Stimulated activated CD8-positive, alpha-beta memory T cell treated with anti-CD3 and anti-CD28 coated beads, Interleukin-7, amount 100 ng/mL, for 1 hour (primary cell): ENCODE measurements around the gene HECTD1.
"Not testable (repeated sequence)": the region's sequence is repeated elsewhere in the genome, so short reads cannot be mapped to it uniquely, and the experiment has no call there.

Experiments
- DNase-seq, 2 donors: peaks; one replicate each; pipeline ENCODE4 v3.0.0-alpha.2; 2020; ENCODE audit warnings: low read depth in 2 of 2

Gene HECTD1

GRCh38 chr14:31228533-31228932, 20.9 kb upstream of the HECTD1 start:
- no peak for DNase-seq

DNA sequence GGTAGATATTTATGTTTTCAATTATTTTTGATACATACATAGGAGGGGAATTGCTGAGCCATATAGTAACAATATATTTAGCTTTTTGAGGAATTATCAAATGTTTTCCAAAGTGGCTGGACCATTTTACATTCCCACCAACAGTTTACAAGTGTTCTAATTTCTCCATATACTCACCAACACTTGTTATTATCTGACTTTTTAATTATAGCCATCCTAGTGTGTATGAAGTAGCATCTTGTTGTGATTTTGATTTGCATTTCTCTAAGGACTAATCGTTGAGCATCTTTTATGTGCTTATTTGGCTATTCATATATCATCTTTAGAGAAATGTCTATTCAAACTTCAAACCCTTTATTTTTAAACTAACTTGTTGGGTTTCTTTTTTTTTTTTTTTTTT, 17.2 kb upstream of the HECTD1 start:
- no peak for DNase-seq

GRCh38 chr14:31223331-31223730, 15.7 kb upstream of the HECTD1 start:
- no peak for DNase-seq

DNA sequence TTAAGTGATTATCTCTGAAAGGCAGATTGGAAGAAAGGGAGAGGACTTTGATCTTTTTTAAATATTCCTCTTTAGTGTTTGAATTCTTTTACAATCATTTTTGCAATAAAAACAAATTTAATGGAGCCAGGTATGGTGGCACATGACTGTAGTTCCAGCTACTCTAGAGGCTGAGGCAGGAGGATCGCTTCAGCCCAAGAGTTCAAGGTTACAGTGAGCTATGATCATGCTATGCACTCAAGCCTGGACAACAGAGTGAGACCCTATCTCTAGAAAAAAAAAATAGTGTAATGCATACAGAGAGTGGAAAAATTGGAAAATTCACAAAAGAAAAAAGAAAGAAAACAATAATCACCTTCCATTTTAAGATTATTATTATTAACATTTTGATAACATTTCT, 15.2 kb upstream of the HECTD1 start:
- no peak for DNase-seq

GRCh38 chr14:31221266-31221665, 13.7 kb upstream of the HECTD1 start:
- no peak for DNase-seq

DNA sequence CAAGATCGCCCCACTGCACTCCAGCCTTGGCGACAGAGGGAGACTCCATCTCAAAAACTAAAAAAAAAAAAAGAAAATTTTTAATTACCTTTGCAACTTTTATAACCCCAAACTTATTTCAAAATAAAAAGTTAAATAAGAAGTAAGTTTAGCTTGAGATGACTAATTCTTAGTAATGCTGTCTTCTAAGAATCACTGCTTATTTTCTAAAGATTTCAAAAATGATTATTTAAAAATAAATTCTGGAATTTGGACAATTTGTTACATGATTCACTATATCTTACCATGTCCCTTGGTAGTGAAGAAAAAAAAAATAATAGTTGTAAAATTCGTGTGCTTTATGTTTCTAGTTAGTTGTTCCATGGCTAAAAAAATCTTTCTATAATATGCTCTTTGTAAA, 11.6 kb upstream of the HECTD1 start:
- DNase-seq, result no peak

- no peak for DNase-seq
These were observed 8.8 kb upstream of the HECTD1 start for GRCh38 chr14:31216359-31216758.

- DNase-seq, result no peak
These were observed 5.3 kb upstream of the HECTD1 start for GRCh38 chr14:31212893-31213292.

DNA sequence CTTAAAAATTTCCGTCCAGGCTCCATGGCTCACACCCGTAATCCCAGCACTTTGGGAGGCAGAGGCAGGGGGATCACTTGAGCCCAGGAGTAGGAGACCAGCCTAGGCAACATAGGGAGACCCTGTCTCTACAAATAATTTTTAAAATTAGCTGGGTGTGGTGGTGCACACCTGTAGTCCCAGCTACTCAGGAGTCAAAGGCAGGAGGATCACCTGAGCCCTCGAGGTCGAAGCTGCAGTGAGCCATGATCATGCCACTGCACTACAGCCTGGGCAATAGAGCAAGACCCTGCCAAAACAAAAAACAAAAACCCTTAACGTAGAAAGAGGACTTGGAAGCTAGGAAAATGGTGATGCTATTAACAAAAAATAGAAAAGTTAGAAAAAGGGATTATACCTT, 2.0 kb upstream of the HECTD1 start:
- no peak for DNase-seq

DNA sequence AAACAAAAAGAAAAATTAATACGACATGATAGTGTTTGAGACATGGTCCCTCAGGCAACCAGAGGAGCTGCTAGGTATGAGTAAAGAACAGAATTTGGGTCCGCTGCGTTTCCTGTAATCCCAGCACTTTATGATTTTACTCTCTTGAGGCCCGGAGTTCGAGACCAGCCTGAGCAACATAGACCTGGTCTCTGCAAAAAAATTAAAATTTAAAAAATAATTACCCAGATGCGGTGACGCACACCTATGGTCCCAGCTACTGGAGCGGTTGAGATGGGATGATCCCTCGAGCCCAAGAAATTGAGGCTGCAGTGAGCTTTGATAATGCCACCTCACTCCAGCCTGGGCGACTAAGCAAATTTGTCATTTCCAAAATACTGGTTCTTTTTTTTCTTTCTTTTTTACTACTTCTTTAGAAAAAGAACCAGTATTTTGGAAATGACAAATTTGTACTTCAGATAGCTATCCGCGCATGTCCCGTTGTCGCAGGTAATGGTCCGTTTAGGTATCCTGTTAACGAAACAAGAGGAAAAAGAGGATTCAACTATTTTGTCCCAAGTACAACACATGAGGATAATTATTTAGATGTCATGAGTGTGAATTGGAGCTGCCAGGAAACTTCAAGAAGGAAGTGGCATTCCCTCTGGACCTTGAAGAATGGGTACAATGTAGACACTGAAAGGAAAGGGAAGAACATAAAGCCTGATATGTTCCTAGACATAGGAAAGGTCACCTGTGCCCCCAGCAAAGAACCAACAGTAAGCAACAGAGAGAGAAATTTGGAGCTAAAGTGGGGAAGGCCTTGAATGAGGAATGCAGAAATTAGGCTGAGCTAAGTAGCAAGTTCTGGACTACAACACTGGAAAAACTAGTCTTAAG, 1.2 kb upstream of the HECTD1 start:
- peak in 1 of 2 donors; percentile 1 for DNase-seq

GRCh38 chr14:31207287-31207754, 272 bp downstream of the HECTD1 start:
- no peak for DNase-seq

DNA sequence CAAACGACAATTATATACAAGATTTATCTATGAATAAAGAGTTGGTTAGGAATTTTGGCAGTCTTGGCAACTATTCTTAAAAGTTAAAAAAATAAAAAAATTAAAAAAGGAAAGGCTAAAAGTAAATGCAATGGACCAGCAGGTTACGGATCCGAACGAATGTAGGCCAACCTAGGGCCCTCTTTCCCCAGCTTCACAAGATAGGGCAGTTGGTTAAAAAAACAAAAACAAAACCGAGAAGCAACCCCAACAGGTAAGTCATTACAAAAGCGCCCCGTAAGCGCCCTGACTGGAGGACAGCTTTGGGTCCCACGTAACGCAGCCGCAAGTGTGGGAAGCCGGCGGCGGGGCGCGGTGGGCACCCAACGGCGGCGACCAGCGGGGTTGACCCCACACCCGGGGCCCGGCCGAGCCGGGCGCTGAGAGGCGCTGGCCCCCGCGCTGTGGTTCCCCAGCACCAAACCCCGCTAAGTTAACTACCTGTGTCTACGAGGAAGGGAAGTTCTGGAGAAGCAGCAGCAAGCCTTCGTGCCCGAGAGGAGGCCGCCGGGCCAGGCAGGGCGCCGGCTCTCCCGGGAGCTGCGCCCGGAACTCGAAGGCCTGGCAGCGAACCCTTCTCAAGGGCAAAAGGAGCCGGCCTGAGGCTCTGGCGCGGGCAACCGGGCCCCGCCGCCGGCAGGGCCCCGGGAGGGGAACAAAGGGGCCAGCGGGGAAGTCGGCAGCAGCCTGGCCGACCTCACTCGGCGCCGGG, 882 bp downstream of the HECTD1 start:
- DNase-seq, result peak in 1 of 2 donors; percentile 6

DNA sequence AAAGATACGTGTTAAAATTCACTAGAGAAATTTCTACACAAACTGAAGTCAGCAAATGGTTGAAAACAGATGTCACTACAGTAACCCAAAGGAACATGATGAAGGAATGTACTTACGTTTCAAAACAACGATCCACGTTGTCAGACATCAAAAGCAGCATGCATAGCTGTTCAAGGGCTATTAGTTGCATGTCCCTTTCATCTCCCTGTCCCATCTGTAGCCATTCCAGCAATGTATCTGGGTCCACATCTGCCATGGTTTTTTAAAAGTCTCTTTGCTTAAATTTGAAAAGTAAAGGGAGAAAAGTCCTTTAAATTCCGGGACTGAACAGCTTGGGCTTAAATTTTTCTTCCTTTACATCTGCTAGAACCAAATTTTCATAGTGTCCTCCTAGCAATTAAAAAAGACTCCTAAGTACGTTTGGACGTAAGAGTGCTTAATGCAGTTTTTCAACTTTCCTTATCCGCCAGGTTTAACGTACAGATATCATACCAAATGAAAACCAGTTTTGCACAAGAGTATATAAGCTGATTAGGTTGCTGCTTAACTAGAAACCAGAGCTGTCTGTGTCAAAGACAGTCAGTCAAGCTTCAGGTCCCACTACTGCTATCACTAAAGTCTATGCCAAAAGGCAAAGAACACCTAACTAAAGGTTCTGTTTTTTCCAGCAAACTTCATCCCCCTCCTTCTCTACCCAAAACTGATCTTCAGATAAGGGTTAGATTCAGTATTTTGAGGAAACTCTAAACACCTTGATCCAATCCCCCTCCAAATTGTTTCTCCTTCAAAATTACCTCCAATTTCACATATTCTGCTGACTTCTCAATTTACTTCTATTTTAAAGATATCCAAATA, 1.7 kb downstream of the HECTD1 start:
- DNase-seq, result no peak

- DNase-seq, result no peak
These were observed 2.7 kb downstream of the HECTD1 start for GRCh38 chr14:31204593-31205534.

- not testable (repeated sequence) for DNase-seq
These were observed 3.5 kb downstream of the HECTD1 start for GRCh38 chr14:31203899-31204592.

- no peak for DNase-seq
These were observed 4.2 kb downstream of the HECTD1 start for GRCh38 chr14:31203414-31203742.

DNA sequence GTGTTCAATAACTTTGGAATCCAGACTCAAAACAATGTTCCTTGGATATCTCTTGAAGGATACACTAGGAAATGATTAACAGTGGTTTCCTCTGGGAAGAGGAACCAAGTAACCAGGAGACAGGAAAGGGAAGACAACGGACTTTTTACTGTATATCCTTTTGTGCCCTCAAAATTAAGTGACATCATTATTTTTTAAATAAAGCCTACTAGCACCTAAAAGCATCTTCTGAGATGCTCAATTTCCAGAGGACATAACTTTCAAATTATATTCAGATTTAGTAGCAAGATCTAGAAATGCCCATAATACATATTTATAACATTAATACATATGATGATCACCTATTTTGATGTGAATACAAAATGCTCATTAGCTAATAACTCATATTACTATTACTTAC, 6.5 kb downstream of the HECTD1 start:
- no peak for DNase-seq

GRCh38 chr14:31200702-31200990, 6.9 kb downstream of the HECTD1 start:
- DNase-seq, result no peak

DNA sequence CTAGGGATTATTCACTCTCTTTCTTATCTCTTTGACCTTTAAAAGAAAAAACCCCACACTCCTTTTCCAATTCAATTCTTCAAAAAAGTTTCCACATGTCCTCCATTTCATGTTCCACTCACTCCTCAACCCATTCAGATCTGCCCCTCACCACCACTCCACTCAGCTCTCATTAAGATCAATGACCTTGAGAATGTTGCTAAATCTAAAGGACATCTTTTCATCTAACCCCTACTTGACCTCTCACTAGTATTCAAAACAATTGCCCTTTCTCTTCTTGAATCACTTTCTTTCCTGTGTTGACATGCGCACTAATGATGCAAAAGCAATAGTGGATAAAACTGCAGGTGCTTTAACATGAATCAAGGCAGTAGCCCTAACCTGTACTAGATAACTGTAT, 9.9 kb downstream of the HECTD1 start:
- no peak for DNase-seq

DNA sequence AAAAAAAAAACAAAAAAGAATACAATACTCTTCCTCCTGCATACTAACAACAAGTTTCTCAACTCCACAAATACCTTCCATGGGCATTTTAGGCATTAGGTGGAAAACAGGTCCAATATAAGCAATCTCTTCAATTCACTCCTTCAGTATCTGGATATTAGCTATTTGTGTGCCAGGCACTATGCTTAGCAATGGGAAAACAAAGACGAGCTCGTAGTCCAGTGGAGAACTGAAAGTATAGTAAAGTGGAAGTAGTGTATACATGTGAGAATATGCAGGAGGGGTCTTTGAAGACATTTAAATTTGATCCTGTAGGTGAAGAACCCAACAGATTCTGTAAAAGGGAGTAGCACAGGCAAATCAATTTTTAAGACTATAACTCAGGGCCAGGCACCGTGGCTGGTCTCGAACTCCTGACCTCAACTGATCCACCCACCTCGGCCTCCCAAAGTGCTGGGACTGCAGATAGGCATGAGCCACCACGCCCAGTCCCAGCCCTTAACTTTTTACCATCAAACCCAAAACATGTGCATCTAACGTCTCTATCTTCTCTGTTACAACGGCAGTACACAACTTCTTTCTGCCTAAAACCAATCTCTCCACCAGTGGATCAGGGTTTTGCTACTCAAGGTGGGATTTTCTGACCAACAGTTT, 10.6 kb downstream of the HECTD1 start:
- DNase-seq, result no peak
